ENCODE data around the gene PHF19.
A peak's percentile ranks its signal among the peaks of the same experiment; 100 is the strongest.

Gene PHF19

DNA sequence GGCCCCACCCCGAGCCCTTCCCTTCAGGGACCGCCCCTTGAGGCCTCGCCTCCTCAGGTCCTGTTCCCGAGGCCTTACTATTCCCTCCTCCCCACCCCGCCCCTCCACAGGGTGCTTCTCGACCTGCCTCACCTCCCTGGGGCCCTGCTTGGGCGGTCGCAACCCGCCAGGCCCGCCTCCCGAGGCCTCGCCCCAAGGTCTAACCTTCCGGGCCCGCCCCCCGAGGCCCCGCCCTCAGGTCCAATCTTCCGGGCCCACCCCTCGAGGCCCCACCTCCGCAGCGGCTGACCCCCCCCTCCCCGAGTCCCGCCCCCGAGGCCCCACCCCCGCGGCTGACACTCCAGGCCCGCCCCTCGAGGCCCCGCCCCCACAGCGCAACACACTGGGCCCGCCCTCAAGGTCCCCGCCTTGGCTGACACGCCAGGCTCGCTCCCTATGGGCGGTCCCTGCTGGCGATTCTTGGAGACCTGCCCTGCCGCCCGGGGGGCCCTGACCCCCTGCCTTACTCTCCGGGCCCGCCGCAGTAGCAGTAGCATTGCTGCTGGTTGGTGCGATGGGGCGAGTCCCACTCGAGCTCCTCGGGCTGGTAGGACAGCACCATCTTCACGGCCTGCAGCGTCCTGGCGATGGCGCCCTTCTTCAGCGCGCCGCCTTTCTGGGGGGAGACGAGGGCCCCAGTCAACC lies 8.2 kb downstream of the PHF19 start:
- H3K4me3 ChIP-seq (ENCODE audit: low read depth, low read length): peak overlapping the region; percentile 47
- in situ Hi-C loops (cut with HindIII; ENCODE audit: low sequenced_read_pairs): no loop called here
- TF ChIP-seq CTCF (IDR thresholded peaks at IDR 0.05; ENCODE audit: low read depth, low read length, missing control alignments): peak; percentile 56

GRCh38 chr9:120868339-120868675 lies 8.7 kb downstream of the PHF19 start:
- in situ Hi-C loops (cut with HindIII; ENCODE audit: low sequenced_read_pairs): no loop called here
- DNase-seq (ENCODE audit: low read depth): peak; percentile 8
- TF ChIP-seq CTCF (IDR thresholded peaks at IDR 0.05; ENCODE audit: low read depth, low read length, missing control alignments): no peak

More for the DNA sequence above, 8.2 kb downstream of the PHF19 start:
- peak; percentile 57 for DNase-seq (ENCODE audit: low read depth)

DNA sequence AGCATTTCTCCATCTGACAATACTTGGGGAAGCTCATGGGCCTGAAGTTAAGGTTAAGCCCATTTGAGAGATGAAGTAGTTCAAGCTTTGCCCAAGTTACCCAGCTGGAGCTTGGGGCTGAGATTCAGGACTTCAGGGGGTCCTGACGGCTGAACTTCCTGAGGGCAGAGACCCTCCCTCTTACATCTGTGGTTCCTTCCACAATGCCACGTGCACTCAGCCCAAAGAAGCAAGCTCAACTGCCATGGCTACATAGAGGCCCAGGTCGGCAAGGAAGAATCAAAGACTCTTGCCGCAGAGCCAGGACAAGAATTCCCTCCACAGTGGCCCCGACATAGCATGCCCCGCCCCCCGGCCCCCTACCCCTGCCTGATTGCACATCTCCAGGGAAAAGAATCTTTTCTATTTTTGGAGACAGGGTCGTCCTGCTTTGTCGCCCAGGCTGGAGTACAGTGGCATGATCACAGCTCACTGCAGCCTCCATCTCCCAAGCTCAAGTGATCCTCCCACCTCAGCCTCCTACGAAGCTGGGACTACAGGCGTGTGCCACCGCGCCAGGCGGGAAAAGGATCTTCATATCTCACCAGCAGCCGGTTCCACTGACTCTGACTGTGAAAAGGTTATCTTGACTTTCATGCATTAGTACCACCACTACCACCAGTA lies 9.2 kb downstream of the PHF19 start:
- no peak for DNase-seq (ENCODE audit: low read depth)
- no peak overlapping the region for H3K4me3 ChIP-seq (ENCODE audit: low read depth, low read length)
- TF ChIP-seq CTCF (IDR thresholded peaks at IDR 0.05; ENCODE audit: low read depth, low read length, missing control alignments): no peak
- in situ Hi-C loops (cut with HindIII; ENCODE audit: low sequenced_read_pairs): no loop called here

More at GRCh38 chr9:120868339-120868675, 8.7 kb downstream of the PHF19 start:
- H3K4me3 ChIP-seq (ENCODE audit: low read depth, low read length): peak overlapping the region; percentile 35

GRCh38 chr9:120866651-120867050 lies 10.3 kb downstream of the PHF19 start:
- TF ChIP-seq CTCF (IDR thresholded peaks at IDR 0.05; ENCODE audit: low read depth, low read length, missing control alignments): no peak
- H3K4me3 ChIP-seq (ENCODE audit: low read depth, low read length): no peak overlapping the region
- in situ Hi-C loops (cut with HindIII; ENCODE audit: low sequenced_read_pairs): no loop called here

GRCh38 chr9:120865809-120866208 lies 11.2 kb downstream of the PHF19 start:
- no peak for DNase-seq (ENCODE audit: low read depth)
- in situ Hi-C loops (cut with HindIII; ENCODE audit: low sequenced_read_pairs): no loop called here
- no peak overlapping the region for H3K4me3 ChIP-seq (ENCODE audit: low read depth, low read length)
- TF ChIP-seq CTCF (IDR thresholded peaks at IDR 0.05; ENCODE audit: low read depth, low read length, missing control alignments): no peak

More at GRCh38 chr9:120866651-120867050, 10.3 kb downstream of the PHF19 start:
- no peak for DNase-seq (ENCODE audit: low read depth)

- in situ Hi-C loops (cut with HindIII; ENCODE audit: low sequenced_read_pairs): no loop called here
- TF ChIP-seq CTCF (IDR thresholded peaks at IDR 0.05; ENCODE audit: low read depth, low read length, missing control alignments): no peak
- DNase-seq (ENCODE audit: low read depth): no peak
- no peak overlapping the region for H3K4me3 ChIP-seq (ENCODE audit: low read depth, low read length)
These were observed 11.8 kb downstream of the PHF19 start for GRCh38 chr9:120865176-120865575.

Data from astrocyte of the cerebellum (primary cell).